DND-41 (cell line): ENCODE results near the gene PELI2.

Experiments used
- ATAC-seq: fragments of 200-7000 bp; cut with Tn5 transposase; 3 replicates; pipeline ENCODE4 v1.9.1; 2021; ENCODE audit warnings: low read depth; ENCODE audit not compliant: insufficient read depth
- DNase-seq: peaks from one replicate; pipeline ENCODE4 v3.0.0-alpha.2; 2020
- H2AFZ ChIP-seq: 2 replicates; pipeline ENCODE4 v1.6.0; 2012; ENCODE audit warnings: low read depth, low read length
- H3K27ac ChIP-seq: 2 replicates; pipeline ENCODE4 v1.5.1; 2012; ENCODE audit warnings: low read length, inconsistent platforms
- H3K27me3 ChIP-seq: fragments of 200-600 bp; sonication (generic); 2 replicates; pipeline ENCODE4 v1.6.0; 2012; ENCODE audit warnings: low read length, mild to moderate bottlenecking, inconsistent platforms; ENCODE audit not compliant: insufficient read depth, poor library complexity
- H3K36me3 ChIP-seq: 2 replicates; pipeline ENCODE4 v1.5.1; 2012; ENCODE audit warnings: low read length, inconsistent platforms; ENCODE audit not compliant: insufficient read depth
- H3K4me1 ChIP-seq: 2 replicates; pipeline ENCODE4 v1.5.1; 2012; ENCODE audit warnings: mild to moderate bottlenecking, low read length; ENCODE audit not compliant: insufficient read depth
- H3K4me2 ChIP-seq: 2 replicates; pipeline ENCODE4 v1.6.0; 2012; ENCODE audit warnings: mild to moderate bottlenecking, moderate library complexity, low read length, inconsistent platforms; ENCODE audit not compliant: insufficient read depth
- H3K4me3 ChIP-seq, 2 experiments: fragments of 200-600 bp in 1 of 2; shearing (Covaris generic) in 1 of 2; 2 replicates each; pipeline ENCODE4 v1.5.1; 2012 to 2016; ENCODE audit warnings: inconsistent platforms in 2 of 2, low read length in 2 of 2, mild to moderate bottlenecking in 2 of 2, low read depth in 1 of 2, moderate library complexity in 1 of 2
- H3K79me2 ChIP-seq: 2 replicates; pipeline ENCODE4 v1.6.0; 2012; ENCODE audit warnings: low read length, inconsistent platforms; ENCODE audit not compliant: insufficient read depth
- H3K9ac ChIP-seq: 2 replicates; pipeline ENCODE4 v1.6.0; 2012; ENCODE audit warnings: low read depth, mild to moderate bottlenecking, inconsistent platforms, low read length, moderate library complexity
- H3K9me3 ChIP-seq: 2 replicates; pipeline ENCODE4 v1.5.1; 2012; ENCODE audit warnings: low read length, moderate library complexity, mild to moderate bottlenecking, inconsistent platforms; ENCODE audit not compliant: insufficient read depth, severe bottlenecking
- H4K20me1 ChIP-seq: 2 replicates; pipeline ENCODE4 v1.6.0; 2012; ENCODE audit warnings: low read length; ENCODE audit not compliant: insufficient read depth
- EZH2 ChIP-seq: IDR thresholded peaks from 3 replicates; pipeline ENCODE4 v1.6.1; 2012; ENCODE audit warnings: borderline replicate concordance, low read depth, mild to moderate bottlenecking, moderate library complexity, low read length, inconsistent platforms; ENCODE audit not compliant: severe bottlenecking
- TF ChIP-seq, protein P1 (sequence below): IDR thresholded peaks from 2 replicates; pipeline ENCODE4 v1.5.1; 2012; ENCODE audit warnings: borderline replicate concordance, low read length, moderate library complexity, mild to moderate bottlenecking; ENCODE audit not compliant: poor library complexity, severe bottlenecking; ENCODE audit errors: extremely low read depth

PELI2 gene

DNA sequence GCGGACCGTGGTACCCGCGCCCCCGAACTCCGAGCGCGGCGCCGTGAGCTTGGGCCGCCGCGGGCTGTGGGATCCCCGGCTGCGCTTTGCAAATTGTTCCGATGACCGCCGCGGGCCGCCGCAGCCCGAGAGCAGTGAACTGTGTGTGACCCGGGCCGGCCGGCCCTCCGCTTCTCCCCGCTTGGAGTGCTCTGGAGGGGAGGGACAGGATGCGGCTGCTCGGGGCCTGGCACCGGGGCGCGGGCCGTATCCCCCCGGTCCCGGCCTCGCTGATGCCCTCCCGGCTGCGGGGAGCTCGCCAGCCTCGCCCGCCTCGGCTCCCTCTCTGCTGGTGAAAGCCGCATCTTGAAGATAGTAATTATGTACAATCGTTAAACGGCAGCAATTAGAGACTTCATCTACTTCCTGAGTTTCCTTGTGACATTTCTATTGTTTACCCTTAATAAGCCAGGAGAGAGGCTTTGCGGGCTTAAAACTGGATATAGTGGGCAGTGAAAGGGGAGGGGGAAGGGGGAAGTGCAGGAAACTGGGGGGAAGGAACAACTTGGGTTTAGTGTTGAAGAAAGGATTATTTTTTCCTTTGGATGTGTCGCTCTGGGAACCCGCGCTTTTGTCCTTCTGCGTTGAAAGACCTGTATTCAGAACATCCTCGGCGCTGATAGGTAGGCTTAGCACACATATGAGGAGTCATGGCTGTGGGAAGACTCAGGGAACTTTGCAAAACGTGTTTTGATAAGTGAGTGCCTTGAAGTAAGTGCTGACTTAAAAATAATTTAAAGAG, 1.2 kb downstream of the PELI2 start:
- Histone ChIP-seq H3K36me3 (peaks cover 2% of the 10 kb centered on the region; the same call in 1 of the 2 replicates), H3K27me3 (no peaks in the 10 kb centered on the region), H3K9ac (peak overlapping the region; percentile 91), H2AFZ (peak overlapping the region; percentile 36), H3K4me2 (peak overlapping the region; percentile 78), H3K4me3 (peak overlapping the region; percentile 38 to 63), H3K79me2 (peaks cover 60% of the 10 kb centered on the region), H3K9me3 (no peaks in the 10 kb centered on the region), H4K20me1 (peaks cover 47% of the 10 kb centered on the region), H3K27ac (peak overlapping the region; percentile 79), H3K4me1 (peaks cover 63% of the 10 kb centered on the region)
- ATAC-seq (peak; percentile 35), DNase-seq (peak; percentile 48)
- no peak for TF ChIP-seq EZH2
- TF ChIP-seq, protein P1, sequence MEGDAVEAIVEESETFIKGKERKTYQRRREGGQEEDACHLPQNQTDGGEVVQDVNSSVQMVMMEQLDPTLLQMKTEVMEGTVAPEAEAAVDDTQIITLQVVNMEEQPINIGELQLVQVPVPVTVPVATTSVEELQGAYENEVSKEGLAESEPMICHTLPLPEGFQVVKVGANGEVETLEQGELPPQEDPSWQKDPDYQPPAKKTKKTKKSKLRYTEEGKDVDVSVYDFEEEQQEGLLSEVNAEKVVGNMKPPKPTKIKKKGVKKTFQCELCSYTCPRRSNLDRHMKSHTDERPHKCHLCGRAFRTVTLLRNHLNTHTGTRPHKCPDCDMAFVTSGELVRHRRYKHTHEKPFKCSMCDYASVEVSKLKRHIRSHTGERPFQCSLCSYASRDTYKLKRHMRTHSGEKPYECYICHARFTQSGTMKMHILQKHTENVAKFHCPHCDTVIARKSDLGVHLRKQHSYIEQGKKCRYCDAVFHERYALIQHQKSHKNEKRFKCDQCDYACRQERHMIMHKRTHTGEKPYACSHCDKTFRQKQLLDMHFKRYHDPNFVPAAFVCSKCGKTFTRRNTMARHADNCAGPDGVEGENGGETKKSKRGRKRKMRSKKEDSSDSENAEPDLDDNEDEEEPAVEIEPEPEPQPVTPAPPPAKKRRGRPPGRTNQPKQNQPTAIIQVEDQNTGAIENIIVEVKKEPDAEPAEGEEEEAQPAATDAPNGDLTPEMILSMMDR, result no peak

DNA sequence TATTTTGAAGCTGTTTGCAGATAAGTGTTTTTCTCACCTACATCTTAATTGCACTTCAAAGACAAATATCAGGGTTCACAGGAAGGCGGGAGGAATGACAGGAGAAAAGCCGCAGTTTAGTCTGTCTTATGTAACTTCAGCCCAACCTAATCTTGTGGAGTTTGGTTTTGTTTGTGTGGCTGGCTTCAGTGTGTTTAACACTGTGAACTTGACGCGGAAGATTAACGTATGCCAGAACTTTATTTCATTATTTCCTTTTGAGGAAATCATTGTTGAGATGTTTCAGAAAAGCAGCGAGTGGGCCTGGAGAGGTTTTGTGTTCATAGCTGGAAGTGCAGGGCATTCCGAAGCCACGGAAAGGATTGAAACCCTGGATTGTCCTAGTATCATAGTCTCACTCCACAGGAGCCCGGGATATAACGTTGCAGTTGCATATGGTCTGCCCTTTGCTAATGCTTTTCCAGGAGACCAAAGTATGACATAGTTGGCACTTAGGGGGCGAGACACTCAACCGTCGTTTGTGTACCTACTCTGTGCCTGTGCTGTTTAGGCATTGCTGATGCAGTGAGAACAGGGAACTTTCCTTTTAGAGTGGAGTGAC, 2.0 kb downstream of the PELI2 start:
- H3K4me3 ChIP-seq, result peak overlapping the region; percentile 38 to 63
- TF ChIP-seq, protein P1, result peak; percentile 15
- TF ChIP-seq EZH2, result no peak
- H3K27ac ChIP-seq, result peak overlapping the region; percentile 79
- H3K9me3 ChIP-seq, result no peaks in the 10 kb centered on the region
- peaks cover 55% of the 10 kb centered on the region for H4K20me1 ChIP-seq
- DNase-seq (peak; percentile 35), ATAC-seq (peak; percentile 27; the same call in 2 of the 3 replicates)
- H3K27me3 ChIP-seq, result no peaks in the 10 kb centered on the region
- peak overlapping the region; percentile 91 for H3K9ac ChIP-seq
- peak overlapping the region; percentile 78 for H3K4me2 ChIP-seq
- H2AFZ ChIP-seq, result 0 out of 2 replicates have a peak overlapping the region, but pooled peaks have one; percentile 1
- peaks cover 10% of the 10 kb centered on the region; the same call in 1 of the 2 replicates for H3K36me3 ChIP-seq
- peaks cover 68% of the 10 kb centered on the region for H3K79me2 ChIP-seq
- H3K4me1 ChIP-seq, result peaks cover 71% of the 10 kb centered on the region

DNA sequence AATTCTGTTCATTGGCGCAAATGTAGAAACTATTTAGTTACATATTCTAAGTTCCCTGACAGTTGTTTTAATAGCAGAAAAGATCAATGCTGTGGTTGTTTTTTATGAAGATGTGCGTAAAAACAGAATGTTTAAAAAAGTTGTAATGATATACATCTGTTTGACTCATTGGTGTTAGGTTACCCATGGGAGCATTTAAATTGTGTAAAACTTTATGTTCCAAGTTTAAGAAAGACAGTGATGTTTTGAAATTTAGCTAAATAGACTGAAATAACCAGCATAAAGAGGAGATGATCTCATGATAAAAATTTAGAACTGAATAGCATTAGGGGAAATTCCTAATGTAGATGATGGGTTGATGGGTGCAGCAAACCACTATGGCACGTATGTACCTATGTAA, 3.6 kb downstream of the PELI2 start:
- ATAC-seq (no peak), DNase-seq (no peak)
- Histone ChIP-seq H2AFZ (no peak overlapping the region), H3K4me1 (peaks cover 75% of the 10 kb centered on the region), H3K4me3 (peak overlapping the region in 1 of 2 experiments; percentile 63; a peak in 2 of 4 replicates), H3K4me2 (peak overlapping the region; percentile 78), H3K36me3 (peaks cover 20% of the 10 kb centered on the region; the same call in 1 of the 2 replicates), H4K20me1 (peaks cover 71% of the 10 kb centered on the region), H3K27ac (peak overlapping the region; percentile 10), H3K9me3 (no peaks in the 10 kb centered on the region), H3K27me3 (no peaks in the 10 kb centered on the region), H3K79me2 (peaks cover 85% of the 10 kb centered on the region), H3K9ac (peak overlapping the region; percentile 91; the same call in 1 of the 2 replicates)
- TF ChIP-seq EZH2, result no peak
- TF ChIP-seq, protein P1, result no peak
